ENCODE results near the gene HDAC4. TPM values are rescaled to one million over a fixed set of nuclear protein-coding genes. Genes with fewer than 3 reads are reported as not detected.

The HDAC4 gene
- total and polyA plus RNA-seq, 10 of the 15 experiments (the other 5 are each of a cell fraction or from before 2014, with no cell fraction given) = 0.22 to 15.7 (median 4.8) TPM

DNA sequence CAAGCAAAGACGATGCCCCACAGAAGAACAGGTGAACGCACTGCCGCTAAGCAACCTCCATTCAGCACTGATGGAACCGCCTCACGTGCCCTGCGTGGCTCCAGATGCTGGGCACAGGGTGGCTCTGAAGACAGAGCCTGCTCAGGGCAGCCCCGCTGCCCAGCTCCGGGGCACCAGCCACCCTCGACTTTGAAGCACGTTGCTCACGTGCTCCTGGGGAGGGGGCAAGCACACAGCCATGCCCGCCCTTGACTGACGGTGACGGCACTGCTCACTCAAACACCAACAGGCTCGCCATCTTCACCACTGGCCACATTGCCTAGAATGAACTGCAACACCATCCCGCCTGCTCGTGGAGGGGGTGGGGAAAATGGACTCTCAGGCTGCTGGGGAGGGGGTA, 251.3 kb downstream of the HDAC4 start:
- BruUV-seq (replicated peaks) = no TSS peak
- intact Hi-C loops (cut with micrococcal nuclease; ENCODE audit: unreplicated experiment) = loop anchor here (10.0 kb wide), 1 partner anchor 105 kb away; no protein-coding TSS in a partner anchor
- Histone ChIP-seq H3K4me3 (no peak overlapping the region), H3K27ac (ENCODE audit: control insufficient read depth, insufficient read depth) (no peak overlapping the region), H3K9me3 (replicated peaks; ENCODE audit: control insufficient read depth, insufficient read depth, low read length) (no peaks in the 10 kb centered on the region), H3K9ac (ENCODE audit: control insufficient read depth, insufficient read depth, low read length) (no peak overlapping the region), H2AFZ (ENCODE audit: control insufficient read depth, low read depth, low read length) (no peak overlapping the region), H4K20me1 (ENCODE audit: control insufficient read depth, insufficient read depth) (no peaks in the 10 kb centered on the region), H3K4me2 (ENCODE audit: control insufficient read depth, insufficient read depth) (no peak overlapping the region), H3K79me2 (ENCODE audit: control insufficient read depth, insufficient read depth, low read length) (no peaks in the 10 kb centered on the region), H3K36me3 (ENCODE audit: control insufficient read depth in 2 of 2, insufficient read depth in 2 of 2, low read length in 1 of 2) (no peaks in the 10 kb centered on the region), H3K4me1 (ENCODE audit: control insufficient read depth, insufficient read depth, low read length) (peaks cover 10% of the 10 kb centered on the region), H3K27me3 (replicated peaks in 1 of 2; ENCODE audit: control insufficient read depth in 2 of 2, insufficient read depth in 2 of 2, low read length in 1 of 2) (no peaks in the 10 kb centered on the region)
- ChIA-PET POLR2A (no interaction called here), CTCF (no interaction called here), SMC1A (ENCODE audit: uncharacterized antibody, unreplicated experiment) (no interaction called here), RAD21 (ENCODE audit: unreplicated experiment) (no interaction called here)
- no peak for FAIRE-seq
- WGBS (ENCODE audit: insufficient coverage, insufficient replicate concordance, low lambda C conversion rate, missing lambda C conversion rate) = 94% methylated on average over 17 of the region's 17 CpGs
- DNase-seq (ENCODE audit: low read depth, low spot score) = no peak
- TF ChIP-seq PAX8 (IDR thresholded peaks at IDR 0.05) = no peak
- no peak for ATAC-seq
- in situ Hi-C loops (cut with MboI) = no loop called here

DNA sequence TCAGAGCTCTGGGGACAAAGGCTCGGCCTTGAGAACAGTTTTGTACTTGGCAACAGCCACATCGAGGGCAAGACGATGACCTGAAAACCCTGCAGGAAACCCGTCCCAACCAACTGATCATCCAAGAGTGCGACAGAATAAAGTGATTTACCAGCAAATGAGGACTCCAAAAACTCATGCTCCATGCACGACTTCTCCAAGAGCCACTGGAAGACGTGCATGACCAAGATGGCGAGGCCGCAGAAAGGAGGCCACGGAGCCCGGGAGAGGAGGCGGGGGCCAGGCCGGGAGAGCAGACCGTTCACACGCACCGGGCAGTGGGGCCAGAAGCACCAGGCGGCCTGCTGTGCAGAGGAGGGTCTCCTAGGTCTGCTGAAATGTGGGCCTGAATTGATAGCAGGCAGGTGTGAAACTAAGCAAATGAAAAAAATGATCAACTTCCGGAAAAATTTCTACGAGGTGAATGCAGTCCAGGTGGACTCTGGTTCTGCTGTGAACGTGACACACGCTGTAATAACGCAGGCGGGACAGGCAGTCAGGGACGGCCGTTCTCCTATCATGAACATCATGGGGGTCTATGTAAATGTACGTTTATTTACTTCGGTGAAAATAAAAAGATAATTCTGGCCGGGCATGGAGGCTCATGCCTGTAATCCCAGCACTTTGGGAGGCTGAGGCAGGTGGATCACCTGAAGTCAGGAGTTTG, 252.2 kb downstream of the HDAC4 start:
- POLR2A ChIA-PET = no interaction called here
- H3K9me3 ChIP-seq (replicated peaks; ENCODE audit: control insufficient read depth, insufficient read depth, low read length) = no peaks in the 10 kb centered on the region
- H3K27ac ChIP-seq (ENCODE audit: control insufficient read depth, insufficient read depth) = no peak overlapping the region
- ATAC-seq (no peak), DNase-seq (ENCODE audit: low read depth, low spot score) (no peak), FAIRE-seq (no peak)
- no peaks in the 10 kb centered on the region for H3K36me3 ChIP-seq (ENCODE audit: control insufficient read depth in 2 of 2, insufficient read depth in 2 of 2, low read length in 1 of 2)
- in situ Hi-C loops (cut with MboI) (no loop called here), intact Hi-C loops (cut with micrococcal nuclease; ENCODE audit: unreplicated experiment) (loop anchor here (10.0 kb wide), 1 partner anchor 106 kb away; no protein-coding TSS in a partner anchor)
- no peak overlapping the region for H2AFZ ChIP-seq (ENCODE audit: control insufficient read depth, low read depth, low read length)
- no peaks in the 10 kb centered on the region for H4K20me1 ChIP-seq (ENCODE audit: control insufficient read depth, insufficient read depth)
- CTCF ChIA-PET = no interaction called here
- SMC1A ChIA-PET (ENCODE audit: uncharacterized antibody, unreplicated experiment) = interaction anchor here (1.2 kb wide), 1 partner anchor 45 kb away, joined by 3 read pairs; no protein-coding TSS in a partner anchor
- no peak for TF ChIP-seq SMARCA5 (IDR thresholded peaks at IDR 0.05)
- TF ChIP-seq ESRRA (IDR thresholded peaks at IDR 0.05; ENCODE audit: low read length) = no peak
- TF ChIP-seq FOXM1 (IDR thresholded peaks at IDR 0.05; ENCODE audit: low read depth, low read length) = no peak
- TF ChIP-seq STAT1 (conservative IDR thresholded peaks at IDR 0.05) = no peak
- no peak for TF ChIP-seq YBX1 (IDR thresholded peaks at IDR 0.05)
- TF ChIP-seq TARDBP (IDR thresholded peaks at IDR 0.05; ENCODE audit: borderline replicate concordance) = no peak
- no peak for TF ChIP-seq CREB1 (IDR thresholded peaks at IDR 0.05; ENCODE audit: low read depth)
- TF ChIP-seq POU2F2 (IDR thresholded peaks at IDR 0.05; ENCODE audit: borderline replicate concordance, low read depth, low read length) = no peak
- TF ChIP-seq GABPA (IDR thresholded peaks at IDR 0.05; ENCODE audit: low read depth) = no peak
- H3K4me1 ChIP-seq (ENCODE audit: control insufficient read depth, insufficient read depth, low read length) = peaks cover 10% of the 10 kb centered on the region
- RAD21 ChIA-PET (ENCODE audit: unreplicated experiment) = no interaction called here
- no peak overlapping the region for H3K9ac ChIP-seq (ENCODE audit: control insufficient read depth, insufficient read depth, low read length)
- no TSS peak for BruUV-seq (replicated peaks)
- 86% methylated on average over 27 of the region's 28 CpGs for WGBS (ENCODE audit: insufficient coverage, insufficient replicate concordance, low lambda C conversion rate, missing lambda C conversion rate)
- H3K27me3 ChIP-seq (replicated peaks in 1 of 2; ENCODE audit: control insufficient read depth in 2 of 2, insufficient read depth in 2 of 2, low read length in 1 of 2) = no peaks in the 10 kb centered on the region
- H3K4me2 ChIP-seq (ENCODE audit: control insufficient read depth, insufficient read depth) = no peak overlapping the region
- H3K4me3 ChIP-seq = no peak overlapping the region
- H3K79me2 ChIP-seq (ENCODE audit: control insufficient read depth, insufficient read depth, low read length) = no peaks in the 10 kb centered on the region

All from GM12878 (cell line).